ENCODE measurements around the gene BCL6B.
A peak's percentile ranks its signal among the peaks of the same experiment; 100 is the strongest.

The BCL6B gene

DNA sequence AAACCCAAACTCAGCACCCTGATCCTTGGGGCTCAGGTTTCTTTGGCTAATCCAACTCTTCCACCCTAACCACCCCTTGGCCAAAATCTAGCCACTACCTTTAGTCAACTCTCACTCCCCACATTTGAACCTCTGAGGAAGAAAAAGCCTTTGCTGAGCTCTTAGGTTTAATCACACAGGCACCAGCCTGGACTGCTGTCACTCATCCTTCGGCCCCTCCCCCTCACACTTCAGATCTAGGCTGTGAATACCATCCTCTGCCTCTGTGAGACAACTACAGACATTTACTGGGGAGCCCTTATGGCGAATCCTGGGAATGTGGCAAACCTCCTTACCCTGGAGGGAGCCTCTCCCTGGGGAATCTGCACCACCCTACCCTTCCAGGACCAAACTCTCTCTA is 15.7 kb upstream of the BCL6B start:
- no peak for DNase-seq

DNA sequence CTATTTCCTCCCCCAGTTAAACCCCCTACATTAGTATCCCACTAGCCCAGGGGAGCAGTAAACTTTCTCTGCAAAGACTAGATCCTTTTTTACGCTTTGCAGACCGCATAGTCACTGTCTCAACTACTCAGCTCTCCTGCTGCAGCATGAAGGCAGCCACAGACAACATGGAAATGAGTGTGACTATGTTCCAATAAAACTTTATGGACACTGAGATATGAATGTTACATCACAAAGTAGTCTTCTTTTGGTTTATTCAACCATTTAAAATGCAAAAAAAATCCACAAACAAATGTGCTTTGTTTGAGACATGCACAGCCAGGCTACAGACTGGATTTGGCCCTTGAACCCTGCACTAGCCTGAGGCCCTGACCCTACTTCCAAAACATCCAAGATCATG is 12.3 kb upstream of the BCL6B start:
- no peak for DNase-seq

DNA sequence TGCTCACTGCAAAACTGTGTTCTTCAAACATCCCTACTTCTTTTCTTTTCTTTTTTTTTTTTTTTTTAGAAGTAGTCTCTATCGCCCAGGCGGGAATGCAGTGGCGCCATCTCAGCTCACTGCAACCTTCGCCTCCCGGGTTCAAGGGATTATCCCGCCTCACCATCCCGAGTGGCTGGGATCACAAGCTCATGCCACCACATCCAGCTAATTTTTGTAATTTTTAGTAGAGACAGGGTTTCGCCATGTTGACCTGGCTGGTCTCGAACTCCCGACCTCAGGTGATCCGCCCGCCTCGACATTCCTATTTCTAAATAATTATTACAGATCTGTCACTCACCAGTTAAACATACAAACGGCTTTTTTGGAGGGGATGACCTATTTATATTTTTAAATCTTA is 11.4 kb upstream of the BCL6B start:
- no peak for DNase-seq

DNA sequence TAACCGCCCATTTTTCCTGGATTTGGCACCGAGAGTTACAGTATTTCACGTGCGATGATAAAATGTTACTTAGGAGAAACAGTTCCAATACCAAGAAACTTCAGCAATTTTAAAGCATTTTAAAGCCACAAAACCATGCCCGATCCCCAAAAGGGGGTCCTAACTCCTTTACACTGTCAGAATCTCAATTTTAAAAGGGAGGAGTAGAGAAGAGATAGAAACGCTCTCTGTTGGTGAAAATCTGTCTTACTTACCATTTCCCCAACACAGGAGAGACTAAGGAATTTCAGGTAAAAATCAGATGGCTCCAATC is 11.0 kb upstream of the BCL6B start:
- DNase-seq, result no peak

DNA sequence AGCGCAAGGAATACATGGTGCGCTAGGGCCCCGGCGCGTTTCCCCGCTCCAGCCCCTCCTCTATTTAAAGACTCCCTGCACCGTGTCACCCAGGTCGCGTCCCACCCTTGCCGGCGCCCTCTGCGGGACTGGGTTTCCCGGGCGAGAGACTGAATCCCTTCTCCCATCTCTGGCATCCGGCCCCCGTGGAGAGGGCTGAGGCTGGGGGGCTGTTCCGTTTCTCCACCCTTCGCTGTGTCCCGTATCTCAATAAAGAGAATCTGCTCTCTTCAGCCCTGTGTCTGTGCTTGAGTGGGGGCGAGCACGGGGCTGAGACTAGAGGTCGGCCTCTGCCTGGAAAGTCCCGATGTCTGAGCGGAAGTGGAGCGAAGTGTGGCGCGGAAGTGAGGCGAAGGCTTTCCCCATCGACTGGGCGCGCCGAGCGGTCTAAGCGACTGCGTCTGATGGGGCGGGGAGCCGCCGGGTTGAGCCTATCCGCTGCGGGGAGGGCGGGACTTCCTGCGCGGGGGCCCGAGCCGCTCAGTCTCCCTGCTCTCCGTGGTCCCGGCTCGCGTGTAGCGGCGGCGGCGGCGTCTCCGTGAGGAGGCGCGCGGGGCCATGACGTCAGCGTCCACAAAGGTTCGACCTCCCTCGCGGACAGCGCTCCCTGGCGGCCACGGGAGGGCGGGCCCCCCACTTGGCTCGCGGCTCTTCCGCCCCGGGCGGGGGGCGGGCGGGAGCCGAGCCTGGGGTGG is 8.4 kb upstream of the BCL6B start:
- DNase-seq, result peak; percentile 93

DNA sequence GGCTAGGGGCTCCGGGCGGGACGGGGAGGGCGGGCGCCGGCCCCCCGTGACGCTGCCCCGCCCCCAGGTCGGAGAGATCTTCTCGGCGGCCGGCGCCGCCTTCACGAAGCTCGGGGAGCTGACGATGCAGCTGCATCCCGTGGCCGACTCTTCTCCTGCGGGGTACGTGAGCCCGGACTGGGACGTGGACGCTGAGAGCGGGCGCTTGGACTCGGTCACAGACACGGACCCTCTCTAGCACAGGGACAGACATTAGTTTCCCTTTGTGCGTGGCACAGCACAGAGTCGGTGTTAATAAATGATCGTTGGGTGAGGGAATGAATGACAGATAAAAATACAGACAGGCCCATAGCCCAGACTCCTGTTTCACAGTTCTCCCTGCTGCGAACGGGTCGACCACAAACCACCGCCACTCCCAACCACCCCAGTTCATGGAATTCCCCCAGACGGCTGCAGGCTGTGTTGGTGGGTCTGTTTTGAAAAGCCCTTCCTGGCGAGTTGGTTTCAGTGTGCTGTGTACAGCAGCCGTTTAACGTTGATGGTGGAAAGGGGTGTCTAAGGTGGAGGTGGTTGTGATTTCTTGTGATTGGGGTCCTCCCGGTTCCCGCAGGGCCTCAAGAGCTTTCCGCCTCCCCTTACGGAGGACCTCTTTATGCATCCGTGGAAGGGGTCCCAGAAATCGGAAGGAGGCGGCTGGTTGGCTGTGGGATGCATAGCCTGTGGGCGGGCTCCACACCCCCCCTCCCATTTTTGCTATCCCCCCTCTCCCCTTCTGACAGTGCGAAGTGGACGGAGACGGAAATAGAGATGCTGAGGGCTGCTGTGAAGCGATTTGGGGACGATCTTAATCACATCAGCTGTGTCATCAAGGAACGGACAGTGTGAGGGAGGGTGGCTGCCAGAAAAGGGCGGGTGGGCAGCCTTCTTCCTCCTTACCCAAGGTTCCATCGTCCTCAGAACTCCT is 7.6 kb upstream of the BCL6B start:
- DNase-seq, result peak; percentile 76

DNA sequence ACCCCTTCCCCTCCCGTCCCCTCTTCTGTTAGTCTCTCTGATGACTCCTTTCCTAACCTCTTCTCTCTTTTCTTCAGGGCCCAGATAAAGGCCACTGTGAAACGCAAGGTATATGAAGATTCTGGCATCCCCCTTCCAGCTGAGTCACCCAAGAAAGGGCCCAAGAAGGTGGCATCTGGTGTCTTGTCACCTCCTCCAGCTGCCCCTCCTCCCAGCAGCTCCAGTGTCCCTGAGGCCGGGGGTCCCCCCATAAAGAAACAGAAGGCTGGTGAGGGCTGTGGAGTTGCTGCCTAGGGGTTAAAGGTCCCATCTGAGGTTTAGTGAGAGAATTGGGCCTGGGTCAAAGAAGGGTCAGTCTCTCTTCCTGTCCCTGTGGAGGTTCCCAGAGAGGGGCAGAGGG is 6.4 kb upstream of the BCL6B start:
- no peak for DNase-seq

- no peak for DNase-seq
These were observed 5.7 kb upstream of the BCL6B start for GRCh38 chr17:7016886-7017826.

DNA sequence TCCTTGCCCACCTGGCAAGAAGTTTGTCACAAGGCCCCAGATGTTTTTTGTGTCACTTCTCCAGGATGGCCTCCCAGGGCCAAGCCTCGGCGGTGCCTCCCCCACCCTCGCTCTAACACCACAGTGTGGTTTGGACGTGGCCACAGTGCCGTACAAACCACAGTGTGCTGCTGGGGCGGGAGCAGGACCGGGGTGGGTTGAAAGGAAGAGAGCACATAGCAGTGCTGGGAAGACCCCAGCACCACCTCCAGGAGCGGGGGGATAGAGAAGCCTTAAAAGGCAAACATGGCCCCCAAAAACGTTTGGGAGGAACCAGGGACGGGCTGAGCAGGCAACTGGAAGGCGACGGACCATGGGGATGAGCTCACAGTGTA is 5.0 kb upstream of the BCL6B start:
- no peak for DNase-seq

DNA sequence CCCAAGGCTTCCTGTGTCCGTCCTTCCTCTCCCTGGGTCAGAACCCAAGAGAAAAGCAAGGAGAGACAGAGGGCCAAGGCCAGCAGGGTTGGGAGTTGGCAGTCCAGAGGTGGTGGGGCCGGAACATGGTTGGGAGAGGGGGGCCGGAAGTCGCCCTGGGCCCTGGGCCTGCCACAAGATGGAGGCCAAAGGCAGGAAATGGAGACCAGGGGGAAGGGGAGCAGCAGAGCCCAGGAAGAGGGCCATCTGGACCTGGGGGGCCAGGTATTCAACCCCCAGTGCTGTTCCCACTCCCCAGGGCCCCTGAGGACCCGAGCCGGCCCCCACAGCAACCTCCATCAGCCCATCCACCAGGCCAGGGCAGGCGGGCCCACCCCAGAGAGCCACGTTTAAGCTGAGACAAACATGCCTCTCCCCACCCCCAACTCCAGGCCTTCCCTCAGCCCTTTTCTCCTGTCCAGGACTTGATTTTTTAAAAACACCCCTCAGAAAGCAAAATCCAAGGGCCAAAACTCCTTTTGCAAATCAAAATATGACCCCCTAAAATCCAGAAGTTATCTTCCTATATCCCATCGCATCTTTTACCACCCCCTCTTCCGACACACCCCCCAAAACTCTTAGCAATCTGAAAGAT is 4.4 kb upstream of the BCL6B start:
- DNase-seq, result no peak

DNA sequence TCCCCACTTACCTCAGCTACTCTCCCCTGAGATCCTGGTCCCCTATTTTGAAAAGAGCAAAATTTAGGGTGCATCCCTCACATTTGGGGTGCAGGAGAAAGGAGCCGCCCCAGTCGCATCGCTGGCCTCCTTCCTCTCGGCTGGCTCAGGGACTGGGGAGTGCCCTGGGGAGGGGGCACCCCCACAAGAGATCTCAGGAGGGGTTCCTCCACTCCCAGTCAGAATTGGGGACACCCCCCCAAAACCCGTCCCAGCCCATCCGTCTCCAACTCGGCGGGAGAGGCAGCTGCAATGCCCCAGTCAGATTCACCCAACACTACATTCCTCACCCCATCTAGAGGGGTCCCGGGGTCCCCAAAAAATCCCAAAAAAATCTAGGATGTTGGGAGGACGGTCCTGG is 3.5 kb upstream of the BCL6B start:
- DNase-seq, result no peak

- DNase-seq, result peak; percentile 61
These were observed 2.9 kb upstream of the BCL6B start for GRCh38 chr17:7019839-7020519.

GRCh38 chr17:7020894-7021664 is 1.8 kb upstream of the BCL6B start:
- no peak for DNase-seq

DNA sequence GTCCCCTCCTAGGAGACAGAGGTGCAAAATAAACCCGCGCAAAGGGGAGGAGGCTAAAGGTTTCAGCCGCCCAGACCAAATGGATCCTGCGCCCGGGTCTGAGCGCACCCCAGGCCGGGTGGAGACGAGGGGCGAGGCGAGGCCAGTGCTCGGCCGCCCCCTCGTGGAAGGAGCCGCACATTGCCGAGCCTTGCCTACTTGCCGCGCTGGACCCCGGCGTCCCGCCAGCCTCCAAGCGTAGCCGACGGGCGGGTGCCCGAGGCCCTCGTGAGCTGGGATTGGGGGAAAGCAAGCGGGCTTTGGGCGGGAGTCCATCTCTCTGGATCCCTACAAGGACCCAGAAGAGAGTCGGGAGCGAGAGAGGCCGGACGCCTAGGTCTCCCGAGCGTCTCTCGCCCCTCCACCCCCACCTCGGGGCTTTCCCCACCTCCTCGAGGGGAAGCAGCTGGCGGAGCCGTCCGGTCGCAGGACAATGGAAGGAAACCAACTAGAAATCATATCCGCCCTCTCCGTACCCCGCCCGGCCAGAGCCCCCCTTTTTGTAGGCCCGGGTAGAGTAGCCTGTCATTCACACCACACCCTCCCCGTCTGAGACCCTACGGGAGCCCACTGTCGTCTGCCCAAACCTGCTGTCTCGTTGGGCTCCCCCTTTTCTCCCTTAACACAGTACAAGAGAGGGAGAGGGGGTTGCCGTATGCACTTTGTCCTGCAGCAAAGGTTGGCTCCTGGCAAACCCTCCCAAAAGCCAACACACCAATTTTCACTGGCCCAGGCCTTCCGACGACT is 664 bp upstream of the BCL6B start:
- DNase-seq, result peak; percentile 82

DNA sequence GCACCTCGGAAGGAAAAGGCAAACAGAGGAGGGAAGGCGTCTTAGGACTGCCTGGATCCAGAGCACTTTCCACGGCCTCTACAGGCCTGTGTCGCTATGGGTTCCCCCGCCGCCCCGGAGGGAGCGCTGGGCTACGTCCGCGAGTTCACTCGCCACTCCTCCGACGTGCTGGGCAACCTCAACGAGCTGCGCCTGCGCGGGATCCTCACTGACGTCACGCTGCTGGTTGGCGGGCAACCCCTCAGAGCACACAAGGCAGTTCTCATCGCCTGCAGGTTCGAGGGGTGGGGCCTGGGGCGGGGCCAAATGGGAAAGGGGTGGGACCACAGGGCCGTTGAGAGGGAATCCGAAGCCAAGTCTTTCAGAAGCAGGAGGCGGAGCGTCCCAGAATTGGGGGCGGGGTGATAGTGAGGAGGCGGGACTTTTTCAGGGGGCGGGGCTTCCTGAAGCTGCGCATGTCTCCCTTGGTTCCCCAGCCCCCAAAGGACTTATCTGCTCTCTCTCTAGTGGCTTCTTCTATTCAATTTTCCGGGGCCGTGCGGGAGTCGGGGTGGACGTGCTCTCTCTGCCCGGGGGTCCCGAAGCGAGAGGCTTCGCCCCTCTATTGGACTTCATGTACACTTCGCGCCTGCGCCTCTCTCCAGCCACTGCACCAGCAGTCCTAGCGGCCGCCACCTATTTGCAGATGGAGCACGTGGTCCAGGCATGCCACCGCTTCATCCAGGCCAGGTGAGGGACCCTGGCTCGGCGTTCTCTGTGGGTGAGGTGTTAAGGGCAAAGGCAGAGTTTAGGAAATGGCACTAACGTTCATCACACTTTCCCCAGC is 939 bp downstream of the BCL6B start:
- peak; percentile 53 for DNase-seq

GRCh38 chr17:7024402-7024785 is 1.5 kb downstream of the BCL6B start:
- DNase-seq, result no peak

DNA sequence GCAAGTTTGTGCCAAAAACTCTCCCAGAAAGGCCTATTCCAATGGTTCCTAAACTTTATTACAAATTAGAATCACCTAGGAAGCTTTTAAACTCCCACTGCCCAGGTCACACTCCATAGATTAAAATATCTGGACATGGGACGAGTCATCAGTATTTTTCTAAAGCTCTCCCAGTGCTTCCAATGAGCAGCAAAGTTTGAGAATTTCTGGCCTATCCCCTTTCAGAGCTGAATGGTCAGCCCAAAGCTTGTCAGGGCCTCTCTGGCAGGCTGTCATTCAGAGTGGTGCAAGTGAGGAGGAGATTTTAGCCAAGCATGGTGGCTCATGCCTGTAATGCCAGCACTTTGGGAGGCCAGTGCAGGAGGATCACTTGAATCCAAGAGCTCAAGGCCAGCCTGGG is 2.4 kb downstream of the BCL6B start:
- DNase-seq, result no peak

GRCh38 chr17:7026471-7027115 is 3.7 kb downstream of the BCL6B start:
- DNase-seq, result no peak

GRCh38 chr17:7027335-7027734 is 4.5 kb downstream of the BCL6B start:
- no peak for DNase-seq
